OCI-LY3 (cell line): ENCODE data around the gene NAXE.

Source experiments
- CTCF ChIP-seq: fragments of 200-600, 300-600 bp; sonication (generic); IDR thresholded peaks from 2 replicates; pipeline ENCODE4 v1.5.1; 2014; ENCODE audit warnings: antibody characterized with exemption, low read length, low read depth
- EZH2phosphoT487 ChIP-seq: fragments of 200-600 bp; shearing (Covaris generic); IDR thresholded peaks from 2 replicates; pipeline ENCODE4 v1.6.1; 2018; ENCODE audit warnings: antibody characterized with exemption, mixed run types, low read depth

GRCh38 chr1:156584813-156585212 is 6.8 kb upstream of the NAXE start:
- TF ChIP-seq CTCF (peak; percentile 50), EZH2phosphoT487 (no peak)
